ENCODE results near the gene USP13. TPM values are rescaled to one million over a fixed set of nuclear protein-coding genes. Genes with fewer than 3 reads are reported as not detected.

Gene USP13
- total RNA-seq, 1 experiment from 2014 or later: 22.7 TPM

- Histone ChIP-seq H3K27ac (ENCODE audit: low read depth, low read length) (no peak overlapping the region), H3K4me2 (ENCODE audit: low read length) (no peak overlapping the region), H2AFZ (ENCODE audit: low read depth, low read length, poor library complexity, severe bottlenecking) (no peak overlapping the region), H4K20me1 (ENCODE audit: insufficient read depth) (no peaks in the 10 kb centered on the region), H3K4me3 (replicated peaks in 1 of 2; ENCODE audit: low read depth in 1 of 2, low read length in 2 of 2) (no peak overlapping the region), H3K9ac (ENCODE audit: low read length) (no peak overlapping the region), H3K36me3 (ENCODE audit: control insufficient read depth in 1 of 2, insufficient read depth in 2 of 2, low read length in 2 of 2) (peaks cover 0 to 4% of the 10 kb centered on the region in 2 experiments; a peak in 1 of 4 replicates), H3K4me1 (ENCODE audit: control insufficient read depth in 1 of 2, insufficient read depth in 2 of 2, low read length in 2 of 2) (no peaks in the 10 kb centered on the region), H3K79me2 (ENCODE audit: insufficient read depth, low read length) (peaks cover 7% of the 10 kb centered on the region), H3K9me3 (ENCODE audit: control insufficient read depth in 1 of 2, insufficient read depth in 1 of 2, low read depth in 1 of 2, low read length in 2 of 2) (no peaks in the 10 kb centered on the region), H3K27me3 (ENCODE audit: insufficient read depth, low read length) (no peaks in the 10 kb centered on the region), H3K9me2 (ENCODE audit: insufficient read depth) (no peaks in the 10 kb centered on the region)
- RAD21 ChIA-PET (ENCODE audit: low non-redundant PET in 1 of 2, low total read pairs in 2 of 2, uncharacterized antibody in 2 of 2, unreplicated experiment in 2 of 2): no interaction called here
- intact Hi-C loops (cut with micrococcal nuclease): no loop called here
- no peak for ATAC-seq
- CTCF ChIA-PET: no interaction called here
- DNase-seq (ENCODE audit: low read depth, low spot score): no peak
- no peak for TF ChIP-seq POLR2AphosphoS5 (IDR thresholded peaks at IDR 0.05; ENCODE audit: low read depth, low read length)
- TF ChIP-seq MAX (IDR thresholded peaks at IDR 0.05): no peak
- TF ChIP-seq CEBPB (IDR thresholded peaks at IDR 0.05; ENCODE audit: low read depth): no peak
- TF ChIP-seq JUND (IDR thresholded peaks at IDR 0.05): no peak
- BruUV-seq (replicated peaks): no TSS peak
- POLR2A ChIA-PET: no interaction called here
These were observed 47.9 kb downstream of the USP13 start for GRCh38 chr3:179700716-179701115.

GRCh38 chr3:179701176-179701827 is 48.5 kb downstream of the USP13 start:
- ChIA-PET POLR2A (no interaction called here), RAD21 (ENCODE audit: low non-redundant PET in 1 of 2, low total read pairs in 2 of 2, uncharacterized antibody in 2 of 2, unreplicated experiment in 2 of 2) (no interaction called here), CTCF (no interaction called here)
- Histone ChIP-seq H3K79me2 (ENCODE audit: insufficient read depth, low read length) (peaks cover 7% of the 10 kb centered on the region), H3K27me3 (ENCODE audit: insufficient read depth, low read length) (no peaks in the 10 kb centered on the region), H3K4me1 (ENCODE audit: control insufficient read depth in 1 of 2, insufficient read depth in 2 of 2, low read length in 2 of 2) (no peaks in the 10 kb centered on the region), H3K36me3 (ENCODE audit: control insufficient read depth in 1 of 2, insufficient read depth in 2 of 2, low read length in 2 of 2) (peaks cover 0 to 4% of the 10 kb centered on the region in 2 experiments; a peak in 1 of 4 replicates), H3K9ac (ENCODE audit: low read length) (no peak overlapping the region), H3K9me3 (ENCODE audit: control insufficient read depth in 1 of 2, insufficient read depth in 1 of 2, low read depth in 1 of 2, low read length in 2 of 2) (no peaks in the 10 kb centered on the region), H3K4me2 (ENCODE audit: low read length) (no peak overlapping the region), H3K4me3 (replicated peaks in 1 of 2; ENCODE audit: low read depth in 1 of 2, low read length in 2 of 2) (no peak overlapping the region), H3K27ac (ENCODE audit: low read depth, low read length) (no peak overlapping the region), H3K9me2 (ENCODE audit: insufficient read depth) (no peaks in the 10 kb centered on the region), H4K20me1 (ENCODE audit: insufficient read depth) (no peaks in the 10 kb centered on the region), H2AFZ (ENCODE audit: low read depth, low read length, poor library complexity, severe bottlenecking) (no peak overlapping the region)
- no peak for ATAC-seq
- intact Hi-C loops (cut with micrococcal nuclease): no loop called here
- TF ChIP-seq SIN3A (IDR thresholded peaks at IDR 0.05; ENCODE audit: low read depth): no peak
- DNase-seq (ENCODE audit: low read depth, low spot score): no peak
- BruUV-seq (replicated peaks): no TSS peak

Measured in HCT116 (cell line).